ENCODE measurements around the gene DMKN.
A peak's percentile ranks its signal among the peaks of the same experiment; 100 is the strongest.
"Not testable (repeated sequence)": the region's sequence is repeated elsewhere in the genome, so short reads cannot be mapped to it uniquely, and the experiment has no call there.

Gene DMKN

DNA sequence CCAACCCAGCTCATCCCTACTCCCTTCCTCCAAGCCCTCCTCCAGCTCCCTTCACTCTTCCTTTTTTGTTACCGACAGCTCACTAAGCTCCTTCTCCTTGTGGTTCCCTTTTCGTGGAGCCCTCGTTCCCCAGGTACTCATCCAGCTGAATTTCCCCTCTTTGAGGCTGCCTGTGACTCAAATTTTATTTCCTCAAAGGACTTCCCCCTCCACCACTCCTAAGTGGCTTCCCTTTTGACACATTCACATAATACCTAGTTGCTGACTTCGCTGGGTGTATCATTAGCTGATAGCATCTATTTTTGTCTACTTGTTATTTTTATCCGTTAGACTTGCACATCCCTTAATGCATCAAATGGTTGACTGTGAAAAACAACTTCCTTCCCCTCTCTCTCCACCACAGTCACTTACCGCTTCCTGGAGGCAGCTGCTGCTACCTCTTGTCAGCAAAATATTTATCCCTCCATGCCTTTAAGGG, 50.9 kb downstream of the DMKN start:
- no peak overlapping the region for H2BK120ac ChIP-seq (ENCODE audit: insufficient read depth, low read length, poor library complexity)
- no peak overlapping the region for H3K9ac ChIP-seq (ENCODE audit: low read length)
- no peak overlapping the region for H2AFZ ChIP-seq (ENCODE audit: insufficient read depth, low read length, poor library complexity)
- DNase-seq: peak; percentile 9 to 37
- H4K91ac ChIP-seq (ENCODE audit: low read depth, low read length): no peak overlapping the region
- H3K9me3 ChIP-seq (ENCODE audit: insufficient read depth, low read depth, low read length): no peaks in the 10 kb centered on the region
- WGBS (ENCODE audit: extremely low coverage, insufficient coverage, insufficient read length): no CpG with 5 or more reads among the region's 6 CpGs
- H3K79me2 ChIP-seq (ENCODE audit: control insufficient read depth, insufficient read depth, low read length, poor library complexity): peaks cover 2% of the 10 kb centered on the region
- H3K4me2 ChIP-seq (ENCODE audit: low read length): no peak overlapping the region
- no peak overlapping the region for H3K4me3 ChIP-seq (ENCODE audit: low read depth, low read length)
- H2BK5ac ChIP-seq (ENCODE audit: low read depth, low read length, poor library complexity): no peak overlapping the region
- H3K4me1 ChIP-seq (ENCODE audit: control insufficient read depth in 1 of 2, insufficient read depth in 2 of 2, low read length in 2 of 2): no peaks in the 10 kb centered on the region
- no peak overlapping the region for H3K4ac ChIP-seq (ENCODE audit: low read depth, low read length)
- H4K12ac ChIP-seq (ENCODE audit: low read depth, low read length): no peak overlapping the region
- no peaks in the 10 kb centered on the region for H3K27me3 ChIP-seq (ENCODE audit: insufficient read depth, low read length)
- H3K18ac ChIP-seq (ENCODE audit: low read length): no peak overlapping the region
- H3K79me1 ChIP-seq (ENCODE audit: low read length): no peaks in the 10 kb centered on the region
- H2BK12ac ChIP-seq (ENCODE audit: low read length): no peak overlapping the region
- H4K8ac ChIP-seq (ENCODE audit: low read depth, low read length): no peak overlapping the region
- no peak overlapping the region for H3K27ac ChIP-seq (ENCODE audit: low read depth, low read length)
- H3K36me3 ChIP-seq (ENCODE audit: control insufficient read depth in 1 of 2, insufficient read depth in 2 of 2, low read length in 2 of 2): no peaks in the 10 kb centered on the region
- H3K23ac ChIP-seq (ENCODE audit: low read length): no peak overlapping the region
- no peak overlapping the region for H2AK5ac ChIP-seq (ENCODE audit: low read length)
- no peak overlapping the region for H3K14ac ChIP-seq (ENCODE audit: low read length)

DNA sequence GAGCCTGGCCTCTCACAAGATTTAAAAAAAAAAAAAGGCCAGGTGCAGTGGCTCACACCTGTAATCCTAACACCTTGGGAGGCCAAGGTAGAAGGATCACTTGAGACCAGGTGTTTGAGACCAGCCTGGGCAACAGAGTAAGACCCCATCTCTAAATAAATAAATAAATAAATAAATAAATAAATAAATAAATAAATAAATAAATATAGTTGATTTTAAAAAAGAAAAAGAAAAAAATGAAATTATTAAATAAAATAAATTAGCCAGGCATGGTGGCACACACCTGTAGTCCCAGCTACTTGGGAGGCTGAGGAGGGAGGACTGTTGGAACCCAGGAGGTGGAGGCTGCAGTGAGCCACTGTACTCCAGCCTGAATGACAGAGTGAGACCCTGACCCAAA, 51.7 kb downstream of the DMKN start:
- not testable (repeated sequence) for H3K4ac ChIP-seq (ENCODE audit: low read depth, low read length); H3K79me2 ChIP-seq (ENCODE audit: control insufficient read depth, insufficient read depth, low read length, poor library complexity); H3K4me3 ChIP-seq (ENCODE audit: low read depth, low read length); H3K23ac ChIP-seq (ENCODE audit: low read length); H3K18ac ChIP-seq (ENCODE audit: low read length); H3K27me3 ChIP-seq (ENCODE audit: insufficient read depth, low read length); H3K36me3 ChIP-seq (ENCODE audit: control insufficient read depth in 1 of 2, insufficient read depth in 2 of 2, low read length in 2 of 2); H2BK5ac ChIP-seq (ENCODE audit: low read depth, low read length, poor library complexity); H2BK120ac ChIP-seq (ENCODE audit: insufficient read depth, low read length, poor library complexity); H3K79me1 ChIP-seq (ENCODE audit: low read length); H3K14ac ChIP-seq (ENCODE audit: low read length); DNase-seq; H3K27ac ChIP-seq (ENCODE audit: low read depth, low read length); H4K91ac ChIP-seq (ENCODE audit: low read depth, low read length); H2AFZ ChIP-seq (ENCODE audit: insufficient read depth, low read length, poor library complexity); H3K4me1 ChIP-seq (ENCODE audit: control insufficient read depth in 1 of 2, insufficient read depth in 2 of 2, low read length in 2 of 2); H4K12ac ChIP-seq (ENCODE audit: low read depth, low read length); H3K9ac ChIP-seq (ENCODE audit: low read length); H2AK5ac ChIP-seq (ENCODE audit: low read length); H2BK12ac ChIP-seq (ENCODE audit: low read length); H4K8ac ChIP-seq (ENCODE audit: low read depth, low read length); H3K9me3 ChIP-seq (ENCODE audit: insufficient read depth, low read depth, low read length); H3K4me2 ChIP-seq (ENCODE audit: low read length)

DNA sequence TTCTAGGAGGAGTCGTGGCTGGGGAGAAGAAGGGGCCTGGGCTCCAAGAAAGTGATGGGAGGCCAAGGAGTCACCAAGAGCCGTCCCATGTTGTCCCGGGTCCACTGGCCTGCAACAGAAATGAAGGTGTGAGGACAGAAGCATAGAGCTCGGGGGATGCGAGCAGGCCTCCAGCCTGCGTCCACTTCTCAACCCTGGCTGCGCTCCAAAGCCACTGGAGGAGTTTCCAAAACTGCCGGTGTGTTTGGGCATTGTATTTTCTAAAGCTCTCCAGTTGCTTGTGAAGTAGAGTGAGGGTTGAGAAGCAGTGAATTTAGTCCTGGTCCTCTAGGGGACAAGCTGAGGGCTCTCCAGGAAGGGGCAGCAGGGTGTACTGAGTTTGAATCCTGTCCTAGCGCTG, 52.4 kb downstream of the DMKN start:
- Histone ChIP-seq H4K91ac (ENCODE audit: low read depth, low read length) (no peak overlapping the region), H3K18ac (ENCODE audit: low read length) (no peak overlapping the region), H3K9me3 (ENCODE audit: insufficient read depth, low read depth, low read length) (no peaks in the 10 kb centered on the region), H4K8ac (ENCODE audit: low read depth, low read length) (no peak overlapping the region), H2AK5ac (ENCODE audit: low read length) (no peak overlapping the region), H3K79me1 (ENCODE audit: low read length) (no peaks in the 10 kb centered on the region), H3K4ac (ENCODE audit: low read depth, low read length) (no peak overlapping the region), H2BK5ac (ENCODE audit: low read depth, low read length, poor library complexity) (no peak overlapping the region), H3K9ac (ENCODE audit: low read length) (no peak overlapping the region), H3K36me3 (ENCODE audit: control insufficient read depth in 1 of 2, insufficient read depth in 2 of 2, low read length in 2 of 2) (no peaks in the 10 kb centered on the region), H2BK12ac (ENCODE audit: low read length) (no peak overlapping the region), H3K4me1 (ENCODE audit: control insufficient read depth in 1 of 2, insufficient read depth in 2 of 2, low read length in 2 of 2) (no peaks in the 10 kb centered on the region), H3K4me2 (ENCODE audit: low read length) (no peak overlapping the region), H3K23ac (ENCODE audit: low read length) (no peak overlapping the region), H3K27me3 (ENCODE audit: insufficient read depth, low read length) (no peaks in the 10 kb centered on the region), H3K14ac (ENCODE audit: low read length) (no peak overlapping the region), H3K4me3 (ENCODE audit: low read depth, low read length) (no peak overlapping the region), H4K12ac (ENCODE audit: low read depth, low read length) (no peak overlapping the region), H3K27ac (ENCODE audit: low read depth, low read length) (no peak overlapping the region), H2AFZ (ENCODE audit: insufficient read depth, low read length, poor library complexity) (no peak overlapping the region), H3K79me2 (ENCODE audit: control insufficient read depth, insufficient read depth, low read length, poor library complexity) (no peaks in the 10 kb centered on the region), H2BK120ac (ENCODE audit: insufficient read depth, low read length, poor library complexity) (no peak overlapping the region)
- no peak for DNase-seq
- no CpG with 5 or more reads among the region's 9 CpGs for WGBS (ENCODE audit: extremely low coverage, insufficient coverage, insufficient read length)

DNA sequence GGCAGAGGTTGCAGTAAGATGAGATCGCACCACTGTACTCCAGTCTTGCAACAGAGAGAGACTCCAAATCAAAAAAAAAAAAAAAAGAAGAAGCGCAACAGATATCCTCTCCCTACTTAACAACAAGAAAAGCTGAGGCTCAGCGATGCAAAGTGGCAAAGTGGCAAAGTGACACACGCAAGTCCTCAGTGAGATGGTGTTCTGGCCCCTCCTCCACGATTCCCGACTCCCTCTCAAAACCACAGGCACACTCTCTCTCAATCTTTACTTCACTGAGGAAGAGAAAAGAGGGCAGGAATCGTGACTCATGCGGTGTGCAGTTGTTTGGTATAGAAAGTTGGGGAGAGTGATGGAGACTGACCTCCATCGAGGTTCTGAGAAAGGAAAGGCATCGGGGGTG, 52.8 kb downstream of the DMKN start:
- no peak overlapping the region for H3K18ac ChIP-seq (ENCODE audit: low read length)
- H2AFZ ChIP-seq (ENCODE audit: insufficient read depth, low read length, poor library complexity): no peak overlapping the region
- H2BK120ac ChIP-seq (ENCODE audit: insufficient read depth, low read length, poor library complexity): no peak overlapping the region
- H4K91ac ChIP-seq (ENCODE audit: low read depth, low read length): no peak overlapping the region
- H3K27ac ChIP-seq (ENCODE audit: low read depth, low read length): no peak overlapping the region
- no peaks in the 10 kb centered on the region for H3K79me1 ChIP-seq (ENCODE audit: low read length)
- no peak overlapping the region for H2BK12ac ChIP-seq (ENCODE audit: low read length)
- H4K12ac ChIP-seq (ENCODE audit: low read depth, low read length): no peak overlapping the region
- WGBS (ENCODE audit: extremely low coverage, insufficient coverage, insufficient read length): no CpG with 5 or more reads among the region's 10 CpGs
- H4K8ac ChIP-seq (ENCODE audit: low read depth, low read length): no peak overlapping the region
- H2AK5ac ChIP-seq (ENCODE audit: low read length): no peak overlapping the region
- H3K36me3 ChIP-seq (ENCODE audit: control insufficient read depth in 1 of 2, insufficient read depth in 2 of 2, low read length in 2 of 2): no peaks in the 10 kb centered on the region
- H3K9me3 ChIP-seq (ENCODE audit: insufficient read depth, low read depth, low read length): no peaks in the 10 kb centered on the region
- H3K79me2 ChIP-seq (ENCODE audit: control insufficient read depth, insufficient read depth, low read length, poor library complexity): no peaks in the 10 kb centered on the region
- H3K4me3 ChIP-seq (ENCODE audit: low read depth, low read length): no peak overlapping the region
- H3K4me2 ChIP-seq (ENCODE audit: low read length): no peak overlapping the region
- no peak overlapping the region for H3K9ac ChIP-seq (ENCODE audit: low read length)
- H3K27me3 ChIP-seq (ENCODE audit: insufficient read depth, low read length): no peaks in the 10 kb centered on the region
- no peak overlapping the region for H3K23ac ChIP-seq (ENCODE audit: low read length)
- DNase-seq: no peak
- H2BK5ac ChIP-seq (ENCODE audit: low read depth, low read length, poor library complexity): no peak overlapping the region
- H3K4me1 ChIP-seq (ENCODE audit: control insufficient read depth in 1 of 2, insufficient read depth in 2 of 2, low read length in 2 of 2): no peaks in the 10 kb centered on the region
- no peak overlapping the region for H3K14ac ChIP-seq (ENCODE audit: low read length)
- H3K4ac ChIP-seq (ENCODE audit: low read depth, low read length): no peak overlapping the region
